ENCODE measurements around the gene SYT4. TPM values are rescaled to one million over a fixed set of nuclear protein-coding genes. Genes with fewer than 3 reads are reported as not detected.

Gene SYT4
- total and polyA plus RNA-seq, 3 donors from 2014 or later: 0.31 to 1.2 (median 0.63) TPM

GRCh38 chr18:43234889-43235288 lies 42.4 kb downstream of the SYT4 start:
- DNase-seq: no peak
- no peak overlapping the region for H3K4me3 ChIP-seq
- no peaks in the 10 kb centered on the region for H3K36me3 ChIP-seq (ENCODE audit: low read depth, missing control alignments)
- H3K27ac ChIP-seq: no peak overlapping the region
- intact Hi-C loops (cut with DNase I; ENCODE audit: low total_unique reads): no loop called here
- 91 to 95% methylated on average over 2 of the region's 2 CpGs for WGBS, 2 donors
- H3K9me3 ChIP-seq: no peaks in the 10 kb centered on the region
- H3K4me1 ChIP-seq: no peaks in the 10 kb centered on the region
- TF ChIP-seq POLR2A (IDR thresholded peaks at IDR 0.05): no peak
- no peak for TF ChIP-seq CTCF (IDR thresholded peaks at IDR 0.05)
- no peaks in the 10 kb centered on the region for H3K27me3 ChIP-seq

- Histone ChIP-seq H3K9me3 (no peaks in the 10 kb centered on the region), H3K4me1 (no peaks in the 10 kb centered on the region), H3K27me3 (no peaks in the 10 kb centered on the region), H3K27ac (no peak overlapping the region), H3K4me3 (no peak overlapping the region), H3K36me3 (ENCODE audit: low read depth, missing control alignments) (no peaks in the 10 kb centered on the region)
- TF ChIP-seq POLR2A (IDR thresholded peaks at IDR 0.05) (no peak), CTCF (IDR thresholded peaks at IDR 0.05) (no peak)
- 86 to 98% methylated on average over 2 of the region's 2 CpGs for WGBS, 2 donors
- no peak for DNase-seq
- intact Hi-C loops (cut with DNase I; ENCODE audit: low total_unique reads): no loop called here
These were observed 54.8 kb downstream of the SYT4 start for GRCh38 chr18:43222501-43222900.

GRCh38 chr18:43220691-43221090 lies 56.6 kb downstream of the SYT4 start:
- Histone ChIP-seq H3K27ac (no peak overlapping the region), H3K27me3 (no peaks in the 10 kb centered on the region), H3K9me3 (no peaks in the 10 kb centered on the region), H3K36me3 (ENCODE audit: low read depth, missing control alignments) (no peaks in the 10 kb centered on the region), H3K4me1 (no peaks in the 10 kb centered on the region), H3K4me3 (no peak overlapping the region)
- no peak for DNase-seq
- intact Hi-C loops (cut with DNase I; ENCODE audit: low total_unique reads): no loop called here
- TF ChIP-seq CTCF (IDR thresholded peaks at IDR 0.05) (no peak), POLR2A (IDR thresholded peaks at IDR 0.05) (no peak)

Other genes with a start within 250 kb of the SYT4 start
- gene RIT2, start 161.8 kb downstream of the SYT4 start, total RNA-seq: not detected
- 0.82 TPM for gene RIT2, start 161.8 kb downstream of the SYT4 start, polyA plus RNA-seq (ENCODE audit: insufficient read depth, low read depth, low replicate concordance)